Measurements from ENCODE around the gene WDR55. TPM values are rescaled to one million over a fixed set of nuclear protein-coding genes. Genes with fewer than 3 reads are reported as not detected.

The WDR55 gene
- total and polyA plus RNA-seq, 2 of the 13 experiments (the other 11 are each of a cell fraction or from before 2014, with no cell fraction given) = 17.7 to 18.2 TPM

DNA sequence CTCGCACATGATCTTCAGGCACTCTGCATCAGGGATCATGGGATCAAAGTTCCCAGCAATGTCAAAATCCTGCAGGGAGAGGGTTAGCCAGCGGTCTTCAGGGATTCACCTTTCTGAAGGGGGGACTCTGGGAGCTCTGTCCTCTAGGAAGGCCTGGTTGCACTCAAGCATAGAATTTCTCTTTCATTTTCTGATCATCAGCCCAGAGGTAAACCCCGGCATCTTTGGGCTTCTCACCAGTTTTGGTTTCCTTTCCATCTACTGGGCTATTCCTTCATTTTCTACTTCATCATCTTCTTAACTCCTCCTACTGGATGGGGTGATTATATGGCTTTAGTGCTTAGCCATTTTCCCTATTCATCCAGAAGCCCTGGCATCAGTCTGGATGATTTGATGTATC, 13.2 kb downstream of the WDR55 start (continued):
- TF ChIP-seq, protein P1, sequence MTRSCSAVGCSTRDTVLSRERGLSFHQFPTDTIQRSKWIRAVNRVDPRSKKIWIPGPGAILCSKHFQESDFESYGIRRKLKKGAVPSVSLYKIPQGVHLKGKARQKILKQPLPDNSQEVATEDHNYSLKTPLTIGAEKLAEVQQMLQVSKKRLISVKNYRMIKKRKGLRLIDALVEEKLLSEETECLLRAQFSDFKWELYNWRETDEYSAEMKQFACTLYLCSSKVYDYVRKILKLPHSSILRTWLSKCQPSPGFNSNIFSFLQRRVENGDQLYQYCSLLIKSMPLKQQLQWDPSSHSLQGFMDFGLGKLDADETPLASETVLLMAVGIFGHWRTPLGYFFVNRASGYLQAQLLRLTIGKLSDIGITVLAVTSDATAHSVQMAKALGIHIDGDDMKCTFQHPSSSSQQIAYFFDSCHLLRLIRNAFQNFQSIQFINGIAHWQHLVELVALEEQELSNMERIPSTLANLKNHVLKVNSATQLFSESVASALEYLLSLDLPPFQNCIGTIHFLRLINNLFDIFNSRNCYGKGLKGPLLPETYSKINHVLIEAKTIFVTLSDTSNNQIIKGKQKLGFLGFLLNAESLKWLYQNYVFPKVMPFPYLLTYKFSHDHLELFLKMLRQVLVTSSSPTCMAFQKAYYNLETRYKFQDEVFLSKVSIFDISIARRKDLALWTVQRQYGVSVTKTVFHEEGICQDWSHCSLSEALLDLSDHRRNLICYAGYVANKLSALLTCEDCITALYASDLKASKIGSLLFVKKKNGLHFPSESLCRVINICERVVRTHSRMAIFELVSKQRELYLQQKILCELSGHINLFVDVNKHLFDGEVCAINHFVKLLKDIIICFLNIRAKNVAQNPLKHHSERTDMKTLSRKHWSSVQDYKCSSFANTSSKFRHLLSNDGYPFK (CRISPR knock-in tag; IDR thresholded peaks at IDR 0.05; ENCODE audit: borderline replicate concordance) = no peak

DNA sequence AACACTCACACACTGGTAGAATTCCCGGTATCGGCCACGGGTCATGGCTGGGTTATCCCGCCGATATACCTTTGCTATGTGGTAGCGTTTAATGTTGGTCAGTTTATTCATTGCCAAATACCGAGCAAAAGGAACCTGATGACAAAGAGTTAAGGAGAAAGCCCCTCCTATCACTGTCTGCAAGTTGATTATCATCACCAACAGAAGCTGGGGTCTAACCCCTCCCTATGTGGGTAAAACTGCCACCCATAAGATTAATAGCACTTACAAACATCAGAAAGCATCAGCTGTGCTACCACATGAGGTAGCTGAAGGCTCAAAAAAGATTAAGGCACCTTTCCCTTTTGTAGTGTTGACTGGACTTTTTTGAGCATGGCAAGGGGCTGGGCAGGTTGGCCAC, 14.3 kb downstream of the WDR55 start:
- H3K27me3 ChIP-seq (ENCODE audit: control insufficient read depth in 1 of 2, insufficient read depth in 2 of 2, low read length in 2 of 2) = no peaks in the 10 kb centered on the region
- no peak overlapping the region for H2AFZ ChIP-seq (ENCODE audit: low read length)
- H3K79me2 ChIP-seq (ENCODE audit: insufficient read depth, low read length) = no peaks in the 10 kb centered on the region
- H3K4me2 ChIP-seq (ENCODE audit: low read depth, low read length) = no peak overlapping the region
- FAIRE-seq (no peak), DNase-seq (ENCODE audit: low spot score) (no peak), ATAC-seq (no peak)
- no TSS peak for BruUV-seq (replicated peaks)
- 100% methylated on average over 7 of the region's 7 CpGs for WGBS (ENCODE audit: low lambda C conversion rate)
- CTCF ChIA-PET (ENCODE audit: low intra/inter-chr PET ratio, low total read pairs) = no interaction called here
- intact Hi-C loops (cut with micrococcal nuclease; ENCODE audit: unreplicated experiment) (no loop called here), in situ Hi-C loops (cut with HindIII; ENCODE audit: extremely low pct_ligation_motif_present, low pct_unique_long_range_greater_than_20kb) (no loop called here)
- POLR2A ChIA-PET = interaction anchor here (0.7 kb wide), 2 partner anchors 12 to 13 kb away, joined by 3 read pairs; partner anchors contain the start of gene HARS2
- H3K4me3 ChIP-seq (replicated peaks in 1 of 3; ENCODE audit: insufficient read depth in 1 of 3, low read depth in 2 of 3, low read length in 3 of 3) = no peak overlapping the region
- no peak overlapping the region for H3K27ac ChIP-seq (ENCODE audit: extremely low read length, insufficient read depth, low read length)
- H3K36me3 ChIP-seq (replicated peaks in 1 of 2; ENCODE audit: control insufficient read depth in 1 of 2, insufficient read depth in 2 of 2, low read length in 2 of 2) = peaks cover 33 to 60% of the 10 kb centered on the region in 2 experiments; a peak in 4 of 5 replicates
- H3K4me1 ChIP-seq (ENCODE audit: insufficient read depth, low read length) = no peaks in the 10 kb centered on the region
- H3K9me3 ChIP-seq (ENCODE audit: low read length) = no peaks in the 10 kb centered on the region
- H3K9ac ChIP-seq (ENCODE audit: insufficient read depth, low read depth, low read length) = no peak overlapping the region
- H4K20me1 ChIP-seq (ENCODE audit: insufficient read depth, low read length) = no peaks in the 10 kb centered on the region
- no peak for TF ChIP-seq NPAS2 (CRISPR knock-in tag; IDR thresholded peaks at IDR 0.05; ENCODE audit: borderline replicate concordance)
- no peak for TF ChIP-seq ZFP36L1 (CRISPR knock-in tag; IDR thresholded peaks at IDR 0.05)
- no peak for TF ChIP-seq CREB1 (IDR thresholded peaks at IDR 0.05)
- TF ChIP-seq CREB1 (CRISPR knock-in tag; IDR thresholded peaks at IDR 0.05) = no peak
- TF ChIP-seq ZNF614 (CRISPR knock-in tag; IDR thresholded peaks at IDR 0.05; ENCODE audit: borderline replicate concordance) = no peak
- TF ChIP-seq, protein P2, sequence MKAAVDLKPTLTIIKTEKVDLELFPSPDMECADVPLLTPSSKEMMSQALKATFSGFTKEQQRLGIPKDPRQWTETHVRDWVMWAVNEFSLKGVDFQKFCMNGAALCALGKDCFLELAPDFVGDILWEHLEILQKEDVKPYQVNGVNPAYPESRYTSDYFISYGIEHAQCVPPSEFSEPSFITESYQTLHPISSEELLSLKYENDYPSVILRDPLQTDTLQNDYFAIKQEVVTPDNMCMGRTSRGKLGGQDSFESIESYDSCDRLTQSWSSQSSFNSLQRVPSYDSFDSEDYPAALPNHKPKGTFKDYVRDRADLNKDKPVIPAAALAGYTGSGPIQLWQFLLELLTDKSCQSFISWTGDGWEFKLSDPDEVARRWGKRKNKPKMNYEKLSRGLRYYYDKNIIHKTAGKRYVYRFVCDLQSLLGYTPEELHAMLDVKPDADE (CRISPR knock-in tag; IDR thresholded peaks at IDR 0.05) = no peak
- TF ChIP-seq, protein P3, sequence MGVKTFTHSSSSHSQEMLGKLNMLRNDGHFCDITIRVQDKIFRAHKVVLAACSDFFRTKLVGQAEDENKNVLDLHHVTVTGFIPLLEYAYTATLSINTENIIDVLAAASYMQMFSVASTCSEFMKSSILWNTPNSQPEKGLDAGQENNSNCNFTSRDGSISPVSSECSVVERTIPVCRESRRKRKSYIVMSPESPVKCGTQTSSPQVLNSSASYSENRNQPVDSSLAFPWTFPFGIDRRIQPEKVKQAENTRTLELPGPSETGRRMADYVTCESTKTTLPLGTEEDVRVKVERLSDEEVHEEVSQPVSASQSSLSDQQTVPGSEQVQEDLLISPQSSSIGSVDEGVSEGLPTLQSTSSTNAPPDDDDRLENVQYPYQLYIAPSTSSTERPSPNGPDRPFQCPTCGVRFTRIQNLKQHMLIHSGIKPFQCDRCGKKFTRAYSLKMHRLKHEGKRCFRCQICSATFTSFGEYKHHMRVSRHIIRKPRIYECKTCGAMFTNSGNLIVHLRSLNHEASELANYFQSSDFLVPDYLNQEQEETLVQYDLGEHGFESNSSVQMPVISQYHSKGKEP (CRISPR knock-in tag; IDR thresholded peaks at IDR 0.05) = no peak
- TF ChIP-seq, protein P4, sequence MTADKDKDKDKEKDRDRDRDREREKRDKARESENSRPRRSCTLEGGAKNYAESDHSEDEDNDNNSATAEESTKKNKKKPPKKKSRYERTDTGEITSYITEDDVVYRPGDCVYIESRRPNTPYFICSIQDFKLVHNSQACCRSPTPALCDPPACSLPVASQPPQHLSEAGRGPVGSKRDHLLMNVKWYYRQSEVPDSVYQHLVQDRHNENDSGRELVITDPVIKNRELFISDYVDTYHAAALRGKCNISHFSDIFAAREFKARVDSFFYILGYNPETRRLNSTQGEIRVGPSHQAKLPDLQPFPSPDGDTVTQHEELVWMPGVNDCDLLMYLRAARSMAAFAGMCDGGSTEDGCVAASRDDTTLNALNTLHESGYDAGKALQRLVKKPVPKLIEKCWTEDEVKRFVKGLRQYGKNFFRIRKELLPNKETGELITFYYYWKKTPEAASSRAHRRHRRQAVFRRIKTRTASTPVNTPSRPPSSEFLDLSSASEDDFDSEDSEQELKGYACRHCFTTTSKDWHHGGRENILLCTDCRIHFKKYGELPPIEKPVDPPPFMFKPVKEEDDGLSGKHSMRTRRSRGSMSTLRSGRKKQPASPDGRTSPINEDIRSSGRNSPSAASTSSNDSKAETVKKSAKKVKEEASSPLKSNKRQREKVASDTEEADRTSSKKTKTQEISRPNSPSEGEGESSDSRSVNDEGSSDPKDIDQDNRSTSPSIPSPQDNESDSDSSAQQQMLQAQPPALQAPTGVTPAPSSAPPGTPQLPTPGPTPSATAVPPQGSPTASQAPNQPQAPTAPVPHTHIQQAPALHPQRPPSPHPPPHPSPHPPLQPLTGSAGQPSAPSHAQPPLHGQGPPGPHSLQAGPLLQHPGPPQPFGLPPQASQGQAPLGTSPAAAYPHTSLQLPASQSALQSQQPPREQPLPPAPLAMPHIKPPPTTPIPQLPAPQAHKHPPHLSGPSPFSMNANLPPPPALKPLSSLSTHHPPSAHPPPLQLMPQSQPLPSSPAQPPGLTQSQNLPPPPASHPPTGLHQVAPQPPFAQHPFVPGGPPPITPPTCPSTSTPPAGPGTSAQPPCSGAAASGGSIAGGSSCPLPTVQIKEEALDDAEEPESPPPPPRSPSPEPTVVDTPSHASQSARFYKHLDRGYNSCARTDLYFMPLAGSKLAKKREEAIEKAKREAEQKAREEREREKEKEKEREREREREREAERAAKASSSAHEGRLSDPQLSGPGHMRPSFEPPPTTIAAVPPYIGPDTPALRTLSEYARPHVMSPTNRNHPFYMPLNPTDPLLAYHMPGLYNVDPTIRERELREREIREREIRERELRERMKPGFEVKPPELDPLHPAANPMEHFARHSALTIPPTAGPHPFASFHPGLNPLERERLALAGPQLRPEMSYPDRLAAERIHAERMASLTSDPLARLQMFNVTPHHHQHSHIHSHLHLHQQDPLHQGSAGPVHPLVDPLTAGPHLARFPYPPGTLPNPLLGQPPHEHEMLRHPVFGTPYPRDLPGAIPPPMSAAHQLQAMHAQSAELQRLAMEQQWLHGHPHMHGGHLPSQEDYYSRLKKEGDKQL (CRISPR knock-in tag; IDR thresholded peaks at IDR 0.05; ENCODE audit: low read depth) = no peak
- TF ChIP-seq ZNF274 (CRISPR knock-in tag; IDR thresholded peaks at IDR 0.05) = no peak
- TF ChIP-seq MIXL1 (CRISPR knock-in tag; IDR thresholded peaks at IDR 0.05) = no peak
- no peak for TF ChIP-seq NFYB (CRISPR knock-in tag; IDR thresholded peaks at IDR 0.05)
- TF ChIP-seq PHF20 (CRISPR knock-in tag; IDR thresholded peaks at IDR 0.05) = no peak

Measured in HepG2 (cell line).